Left lung (tissue), 10 donors: ENCODE data around the gene ANKS1B. TPM values are rescaled to one million over a fixed set of nuclear protein-coding genes. Genes with fewer than 3 reads are reported as not detected.

Experiments used
- ATAC-seq: fragments of 200-7000 bp; cut with Tn5 transposase; one replicate; pipeline ENCODE4 v1.9.1; 2020; ENCODE audit warnings: moderate library complexity
- DNase-seq, 4 donors: peaks; one replicate each; pipeline ENCODE4 v3.0.0-alpha.2; 2013 to 2020
- H3K27ac ChIP-seq, 2 donors: fragments of 200-600 bp; sonication (generic) in 1 of 2; one replicate each; pipeline versions ENCODE4 v1.5.0 to v1.8.0; 2020 to 2021
- H3K27me3 ChIP-seq, 2 donors: fragments of 200-600 bp; sonication (generic) in 1 of 2; one replicate each; pipeline versions ENCODE4 v1.5.0 to v1.8.0; 2020 to 2021
- H3K36me3 ChIP-seq, 2 donors: fragments of 200-600 bp; sonication (generic) in 1 of 2; one replicate each; pipeline versions ENCODE4 v1.5.0 to v1.8.0; 2020 to 2021
- H3K4me1 ChIP-seq, 2 donors: fragments of 200-600 bp; one replicate each; pipeline ENCODE4 v1.8.0; 2021
- H3K4me3 ChIP-seq, 2 donors: fragments of 200-600 bp; sonication (generic) in 1 of 2; one replicate each; pipeline versions ENCODE4 v1.5.0 to v1.8.0; 2020 to 2021; ENCODE audit warnings: mild to moderate bottlenecking in 1 of 2
- H3K9me3 ChIP-seq, 2 donors: fragments of 200-600 bp; sonication (generic) in 1 of 2; one replicate each; pipeline versions ENCODE4 v1.5.0 to v1.8.0; 2020 to 2021
- CTCF ChIP-seq, 2 donors: fragments of 200-600 bp; sonication (generic) in 1 of 2; IDR thresholded peaks; one replicate each; pipeline versions ENCODE4 v1.5.0 to v1.8.0; 2021; ENCODE audit warnings: antibody characterized with exemption in 2 of 2
- intact Hi-C, 2 donors: fragments of 100-400 bp; cut with DNase I; formaldehyde crosslinking; loops; one replicate each; pipeline versions ENCODE4 v1.11.2 to v1.14.2; 2022
- polyA plus RNA-seq, 6 donors: library from polyadenylated mRNA; unstranded; fragments of 120-200 nt; gene quantifications; one replicate each; pipeline ENCODE4 v1.2.1, GENCODE V29; 2013; ENCODE audit not compliant: insufficient read length in 6 of 6
- total RNA-seq, 2 donors: library from RNA; stranded (reverse); fragmentation: NEBNext Ultra II Directional; extraction: Animal tissue kit (Norgen Biotek cat#: 25700); gene quantifications; one replicate each; pipeline ENCODE4 v1.2.1, GENCODE V29; 2021
- donor health status: DM: no; HTN: yes; CAD: no.
- donor health status: DM: no; HTN: no; CAD: no.

The ANKS1B gene
- total and polyA plus RNA-seq, 8 donors = 4.9 to 31.8 (median 14.9) TPM

- Histone ChIP-seq H3K36me3 (no peaks in the 10 kb centered on the region), H3K27me3 (no peaks in the 10 kb centered on the region), H3K9me3 (no peaks in the 10 kb centered on the region), H3K4me3 (no peak overlapping the region), H3K27ac (no peak overlapping the region), H3K4me1 (no peaks in the 10 kb centered on the region)
- no peak for TF ChIP-seq CTCF (IDR thresholded peaks at IDR 0.05)
- ATAC-seq = no peak
- intact Hi-C loops = no loop called here
- no peak for DNase-seq
Observed at GRCh38 chr12:98912401-98912974, 1072.2 kb downstream of the ANKS1B start.

GRCh38 chr12:98911396-98911795 lies 1073.3 kb downstream of the ANKS1B start:
- no peak for TF ChIP-seq CTCF (IDR thresholded peaks at IDR 0.05)
- DNase-seq (no peak), ATAC-seq (no peak)
- Histone ChIP-seq H3K36me3 (no peaks in the 10 kb centered on the region), H3K27me3 (no peaks in the 10 kb centered on the region), H3K9me3 (no peaks in the 10 kb centered on the region), H3K4me3 (no peak overlapping the region), H3K4me1 (no peaks in the 10 kb centered on the region), H3K27ac (no peak overlapping the region)
- intact Hi-C loops = no loop called here

- Histone ChIP-seq H3K9me3 (no peaks in the 10 kb centered on the region), H3K4me1 (no peaks in the 10 kb centered on the region), H3K27me3 (no peaks in the 10 kb centered on the region), H3K27ac (no peak overlapping the region), H3K36me3 (no peaks in the 10 kb centered on the region), H3K4me3 (no peak overlapping the region)
- intact Hi-C loops = no loop called here
- DNase-seq (no peak), ATAC-seq (no peak)
- TF ChIP-seq CTCF (IDR thresholded peaks at IDR 0.05) = no peak
Observed at GRCh38 chr12:98909746-98910145, 1075.0 kb downstream of the ANKS1B start.

GRCh38 chr12:98908866-98909265 lies 1075.9 kb downstream of the ANKS1B start:
- Histone ChIP-seq H3K27me3 (no peaks in the 10 kb centered on the region), H3K4me3 (no peak overlapping the region), H3K9me3 (no peaks in the 10 kb centered on the region), H3K27ac (no peak overlapping the region), H3K4me1 (no peaks in the 10 kb centered on the region), H3K36me3 (no peaks in the 10 kb centered on the region)
- DNase-seq (no peak), ATAC-seq (no peak)
- intact Hi-C loops = no loop called here
- no peak for TF ChIP-seq CTCF (IDR thresholded peaks at IDR 0.05)

GRCh38 chr12:98903875-98904274 lies 1080.9 kb downstream of the ANKS1B start:
- no peaks in the 10 kb centered on the region for H3K36me3 ChIP-seq
- ATAC-seq (no peak), DNase-seq (no peak)
- H3K4me1 ChIP-seq = no peaks in the 10 kb centered on the region
- H3K9me3 ChIP-seq = no peaks in the 10 kb centered on the region
- intact Hi-C loops = no loop called here
- H3K27me3 ChIP-seq = no peaks in the 10 kb centered on the region
- no peak overlapping the region for H3K4me3 ChIP-seq
- no peak overlapping the region for H3K27ac ChIP-seq
- TF ChIP-seq CTCF (IDR thresholded peaks at IDR 0.05) = no peak
